Cardiac septum (tissue), 1 donor: ENCODE results near the gene C15orf61. TPM values are rescaled to one million over a fixed set of nuclear protein-coding genes. Genes with fewer than 3 reads are reported as not detected.

Experiments used
- DNase-seq: peaks from one replicate; pipeline ENCODE4 v3.0.0-alpha.2; 2020; ENCODE audit warnings: low spot score
- intact Hi-C: fragments of 100-400 bp; cut with DNase I; formaldehyde crosslinking; loops from one replicate; pipeline ENCODE4 v1.14.0; 2022
- total RNA-seq: library from RNA; stranded (reverse); fragmentation: NEBNext Ultra II Directional; extraction: Animal tissue kit (Norgen Biotek cat#: 25700); gene quantifications from one replicate; pipeline ENCODE4 v1.2.1, GENCODE V29; 2021
- donor health status: DM: no; HTN: no; CAD: no.

Gene C15orf61
- total RNA-seq, 1 donor from 2014 or later: 7.6 TPM

DNA sequence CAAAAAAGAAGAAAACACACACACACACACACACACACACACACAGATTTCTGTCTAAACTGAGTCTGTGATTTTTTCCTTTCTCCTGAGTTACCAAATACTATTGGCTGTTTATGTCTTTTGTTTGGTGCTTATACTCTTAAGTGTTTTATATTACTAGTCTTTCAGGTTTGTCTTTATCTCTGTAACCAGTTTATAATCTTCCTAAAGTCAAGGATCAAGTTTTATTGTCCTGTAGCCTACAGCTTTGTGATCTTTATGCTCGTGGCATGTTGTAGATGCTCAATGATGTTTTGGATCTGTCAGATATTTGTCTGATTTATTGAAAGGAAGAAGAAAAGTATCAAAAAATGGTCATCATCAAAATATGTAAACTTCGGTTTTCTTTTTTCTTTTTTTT is 26.1 kb downstream of the C15orf61 start:
- intact Hi-C loops: no loop called here
- no peak for DNase-seq

DNA sequence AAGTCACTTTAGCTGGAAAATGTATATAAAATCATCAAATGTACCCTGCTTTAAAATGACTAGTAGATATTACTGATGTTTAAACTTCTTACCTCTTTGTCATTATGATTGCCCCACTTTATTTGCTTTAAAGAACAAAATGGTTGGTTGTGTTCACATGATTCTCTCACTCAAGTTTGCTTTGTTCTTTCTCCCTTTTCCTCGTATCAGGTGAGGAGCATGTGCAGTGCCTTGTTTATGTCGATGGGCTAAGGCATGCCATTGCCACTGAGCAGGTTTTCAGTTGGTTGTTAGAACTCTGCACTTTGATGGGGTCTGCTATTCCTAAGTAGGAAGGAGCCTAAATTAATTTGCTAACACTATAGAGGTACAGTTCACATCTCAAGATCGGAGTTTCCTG is 26.9 kb downstream of the C15orf61 start:
- intact Hi-C loops: no loop called here

DNA sequence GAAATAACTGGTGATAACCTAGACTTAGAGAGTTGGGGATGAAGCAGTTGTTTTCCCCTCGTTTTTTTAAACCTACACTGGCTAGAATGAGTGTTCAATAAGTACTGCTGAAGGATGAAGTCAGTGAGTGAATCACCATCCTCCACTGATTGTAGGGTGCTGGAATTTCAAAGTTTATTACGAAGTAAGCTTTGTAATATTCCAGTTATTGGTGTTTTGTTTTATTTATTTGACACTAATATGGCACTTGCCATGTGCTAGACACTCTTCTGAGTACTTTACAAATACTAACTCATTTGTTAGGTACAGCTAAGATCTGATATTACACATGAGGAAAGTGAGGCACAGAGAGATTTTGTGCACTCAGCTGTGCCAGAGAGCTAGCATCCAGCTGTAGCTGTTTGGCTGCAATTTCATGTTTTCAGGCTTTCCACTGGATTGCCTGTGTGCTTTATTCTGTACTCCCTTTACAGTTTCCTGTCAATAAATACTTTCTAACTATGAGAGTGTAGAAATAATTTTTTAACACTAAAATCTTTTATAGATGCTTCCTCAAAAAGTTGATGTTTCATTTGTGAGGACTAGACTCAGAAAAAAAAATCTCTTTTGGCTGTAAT is 27.4 kb downstream of the C15orf61 start:
- no peak for DNase-seq
- intact Hi-C loops: no loop called here

More for the DNA sequence above, 26.9 kb downstream of the C15orf61 start:
- DNase-seq: no peak

DNA sequence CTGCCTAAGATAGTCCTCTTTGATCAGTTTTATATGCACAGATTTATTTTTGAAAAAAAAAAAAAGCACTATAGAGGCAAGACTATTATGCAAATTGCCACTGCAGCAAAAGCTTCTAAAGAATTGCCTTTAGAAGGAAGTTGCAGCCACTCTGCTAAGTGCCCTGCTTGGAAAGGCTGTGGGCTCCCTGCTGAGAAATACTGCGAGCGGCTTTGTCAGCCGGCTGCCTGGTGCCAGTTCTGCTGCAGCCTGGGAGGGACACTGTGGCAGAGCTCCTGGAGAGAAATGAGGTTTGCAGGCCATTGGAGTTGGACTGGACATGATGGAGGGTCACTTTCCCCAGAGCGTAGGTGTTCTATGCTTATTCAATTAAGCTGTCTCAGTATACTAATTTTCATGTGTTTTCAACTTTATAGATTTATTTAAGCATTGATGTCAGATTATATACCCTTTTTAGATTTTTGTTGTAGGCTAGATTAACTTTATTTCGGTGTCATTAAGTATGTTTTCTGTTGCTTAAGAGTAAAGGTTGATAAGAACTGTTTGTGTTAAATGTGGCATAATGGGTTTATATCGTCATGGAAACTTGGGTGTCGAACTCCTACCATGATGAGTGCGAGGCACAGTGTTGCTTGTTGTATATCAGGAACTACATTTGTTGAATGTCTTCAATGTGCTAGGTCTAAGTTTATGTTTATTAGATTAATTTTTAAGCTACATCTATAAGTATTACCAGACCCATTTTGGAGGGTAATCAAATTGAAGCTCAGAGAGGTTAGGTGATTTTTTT is 28.1 kb downstream of the C15orf61 start:
- no peak for DNase-seq
- intact Hi-C loops: no loop called here

DNA sequence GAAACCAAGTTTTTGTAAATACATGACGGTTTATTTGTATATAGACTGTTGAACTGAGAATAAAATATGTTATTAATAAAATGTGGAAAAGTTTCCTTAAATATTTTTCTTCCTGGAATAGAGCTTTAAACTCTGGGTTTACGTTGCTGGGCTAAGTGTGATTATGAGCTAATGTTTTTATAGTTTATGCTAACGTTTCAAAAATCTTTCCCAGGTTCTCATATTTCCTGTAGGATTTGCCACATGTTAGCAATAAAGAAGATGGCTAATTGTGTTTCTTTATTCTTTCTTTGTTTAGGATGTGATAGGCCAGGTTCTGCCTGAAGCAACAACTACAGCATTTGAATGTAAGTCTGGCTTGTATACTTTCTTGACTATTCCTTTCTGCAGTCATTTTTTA is 28.8 kb downstream of the C15orf61 start:
- DNase-seq: no peak
- intact Hi-C loops: no loop called here

DNA sequence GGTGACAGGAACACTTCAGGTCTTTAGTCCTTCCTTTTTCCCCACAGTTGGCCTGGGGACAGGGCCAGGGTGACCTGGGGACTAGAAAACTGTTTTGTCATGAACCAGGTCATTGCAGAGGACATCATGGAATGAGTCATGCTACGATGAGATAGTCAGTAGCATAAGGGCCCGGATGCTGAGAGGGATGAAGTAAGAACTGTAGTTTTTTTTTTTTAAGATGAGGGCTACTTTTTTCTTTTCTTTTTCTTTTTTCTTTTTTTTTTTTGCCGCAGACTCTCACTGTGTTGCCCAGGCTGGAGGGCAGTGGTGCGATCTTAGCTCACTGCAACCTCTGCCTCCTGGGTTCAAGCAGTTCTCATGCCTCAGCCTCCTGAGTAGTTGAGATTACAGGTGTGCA is 29.6 kb downstream of the C15orf61 start:
- intact Hi-C loops: no loop called here
- DNase-seq: no peak

DNA sequence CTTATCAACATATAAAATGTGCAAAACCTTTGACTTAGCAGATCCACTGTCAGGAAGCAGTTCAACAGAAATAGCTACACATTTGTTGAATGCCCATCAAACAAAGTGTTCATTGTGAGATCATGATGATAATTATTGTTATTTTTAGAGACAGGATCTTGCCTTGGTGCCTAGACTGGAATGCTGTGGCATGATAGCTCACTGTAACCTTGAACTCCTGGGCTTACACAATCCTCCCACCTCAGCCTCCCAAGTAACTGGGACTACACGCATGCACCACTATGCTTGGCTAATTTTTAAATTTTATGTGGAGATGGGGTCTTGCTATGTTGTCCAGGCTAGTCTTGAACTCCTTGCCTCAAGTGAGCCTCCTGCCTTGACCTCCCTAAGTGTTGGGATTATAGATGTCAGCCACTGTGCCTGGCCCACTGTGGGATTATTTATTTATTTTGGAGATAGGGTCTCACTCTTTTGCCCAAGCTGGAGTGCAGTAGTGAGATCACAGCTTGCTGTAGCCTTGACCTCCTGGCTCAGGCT is 30.3 kb downstream of the C15orf61 start:
- no peak for DNase-seq

DNA sequence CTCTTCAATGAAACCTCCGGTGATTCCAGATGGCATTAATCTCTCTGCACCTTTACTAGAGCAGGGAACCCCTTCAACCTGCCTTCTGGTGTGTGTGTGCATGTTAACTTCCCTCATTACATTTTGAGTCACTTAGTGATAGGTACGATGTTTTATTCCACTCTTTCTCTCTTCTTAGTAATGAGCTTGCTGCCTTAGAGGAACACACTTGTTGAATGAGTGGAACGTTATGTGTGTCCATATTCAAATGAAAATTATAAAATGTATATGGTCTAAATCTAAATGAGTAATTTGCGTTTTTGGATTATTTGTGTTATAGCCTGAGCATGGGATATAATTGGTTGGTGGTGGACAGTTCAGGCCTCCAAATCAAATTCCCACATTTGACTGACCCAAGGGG is 33.6 kb downstream of the C15orf61 start:
- no peak for DNase-seq
- intact Hi-C loops: no loop called here

More for the DNA sequence above, 30.3 kb downstream of the C15orf61 start:
- intact Hi-C loops: no loop called here

DNA sequence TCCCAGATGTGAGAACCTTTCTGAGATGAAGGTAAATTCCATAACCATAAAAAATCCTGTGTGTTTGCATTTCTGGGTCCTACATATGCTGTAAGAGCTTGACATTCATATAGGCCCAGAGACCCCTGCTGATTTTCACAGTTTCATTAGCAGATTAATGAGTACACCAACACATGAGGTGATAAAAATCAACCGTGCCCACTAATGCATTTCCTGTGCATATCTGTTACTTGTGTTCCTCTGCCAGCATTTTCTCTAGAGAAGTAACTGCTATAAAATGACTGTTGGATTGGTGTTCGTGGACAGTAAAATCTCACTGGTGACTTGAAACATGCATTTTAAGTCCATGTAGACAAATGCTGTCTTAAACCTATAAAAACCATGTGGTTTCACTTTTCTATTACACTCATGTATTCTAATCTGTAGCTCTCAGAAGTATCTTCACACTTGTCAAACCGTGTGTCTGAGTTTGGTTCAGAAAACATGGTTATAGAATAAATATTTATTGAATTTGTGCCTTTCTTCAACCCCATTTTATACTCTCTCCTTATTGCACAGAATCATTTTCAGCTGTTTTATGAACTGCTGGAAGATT is 36.1 kb downstream of the C15orf61 start:
- intact Hi-C loops: no loop called here
- no peak for DNase-seq

DNA sequence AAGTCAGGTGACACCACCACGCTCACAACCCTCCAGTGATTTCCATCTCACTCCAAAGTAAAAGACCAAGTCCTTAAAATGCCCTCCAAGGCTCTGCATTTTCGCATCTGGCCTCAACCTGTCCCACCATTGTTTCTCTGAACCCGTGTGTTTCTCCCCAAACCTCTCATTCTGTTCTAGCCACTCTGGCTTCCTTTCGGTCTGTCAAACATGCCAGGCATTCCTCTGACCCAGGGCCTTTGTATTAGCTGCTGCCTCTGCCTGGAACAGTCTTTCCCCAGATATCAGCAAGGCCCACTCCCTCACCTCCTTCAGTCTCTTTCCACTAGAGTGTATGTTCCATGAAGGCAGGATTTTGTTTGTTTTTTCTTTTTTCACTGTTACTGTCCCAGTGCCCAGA is 37.6 kb downstream of the C15orf61 start:
- intact Hi-C loops: no loop called here
- no peak for DNase-seq

DNA sequence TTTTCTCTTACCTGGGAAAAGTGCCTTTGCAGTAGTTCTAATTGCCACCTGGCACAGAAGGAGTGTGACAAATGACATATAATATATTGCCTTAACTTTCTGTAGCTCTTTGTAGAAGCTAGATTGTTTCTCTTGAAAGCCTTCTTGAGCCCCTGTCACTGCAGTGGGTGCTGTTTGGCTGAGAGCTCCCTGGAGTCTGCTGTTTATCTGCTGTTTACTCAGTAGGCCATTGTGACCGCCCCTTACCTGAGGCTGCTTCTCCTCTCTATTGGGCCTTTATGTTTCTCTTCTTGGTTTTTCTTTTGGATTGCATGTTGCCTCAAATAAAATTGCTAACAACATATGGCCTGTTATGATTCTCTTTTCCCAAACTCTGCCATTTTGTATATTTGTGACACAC is 38.2 kb downstream of the C15orf61 start:
- no peak for DNase-seq
- intact Hi-C loops: no loop called here

DNA sequence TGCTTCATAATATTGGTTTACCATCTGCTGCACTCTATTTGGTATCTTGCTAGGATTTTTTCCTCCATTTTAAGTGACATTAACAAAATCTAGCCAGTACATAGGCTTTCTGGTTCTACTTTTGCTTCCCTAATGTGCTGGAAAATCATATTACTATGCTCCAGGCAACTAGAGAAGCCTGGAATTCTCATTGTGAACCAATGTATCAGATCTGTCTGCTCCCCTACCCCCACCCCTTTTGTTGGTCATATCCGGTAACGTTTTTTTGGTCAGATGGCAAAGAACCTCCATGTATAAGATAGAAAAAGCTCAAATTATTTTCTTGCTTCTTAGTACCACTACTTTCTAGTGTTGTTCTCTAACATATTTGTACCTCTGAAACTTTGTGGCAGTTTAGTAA is 38.6 kb downstream of the C15orf61 start:
- DNase-seq: no peak
- intact Hi-C loops: no loop called here

DNA sequence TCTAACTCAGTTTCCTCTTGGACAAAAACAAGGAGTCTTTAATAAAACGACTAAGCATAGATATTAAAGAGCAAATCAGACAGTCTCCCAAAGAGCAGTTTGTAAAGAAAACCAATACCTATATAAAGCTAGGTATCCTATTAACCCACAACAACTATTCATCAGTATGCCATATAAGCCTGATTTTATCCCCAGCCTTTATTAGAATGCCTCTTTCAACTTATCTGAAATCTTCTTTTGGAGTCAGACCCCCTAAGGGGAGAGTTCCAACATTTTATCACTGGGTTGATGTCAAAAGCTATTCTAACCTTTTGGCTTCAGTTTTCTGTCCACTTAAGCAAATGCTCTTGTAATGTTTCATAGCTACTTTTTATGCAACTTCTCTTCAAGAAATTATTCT is 39.4 kb downstream of the C15orf61 start:
- no peak for DNase-seq
- intact Hi-C loops: no loop called here

DNA sequence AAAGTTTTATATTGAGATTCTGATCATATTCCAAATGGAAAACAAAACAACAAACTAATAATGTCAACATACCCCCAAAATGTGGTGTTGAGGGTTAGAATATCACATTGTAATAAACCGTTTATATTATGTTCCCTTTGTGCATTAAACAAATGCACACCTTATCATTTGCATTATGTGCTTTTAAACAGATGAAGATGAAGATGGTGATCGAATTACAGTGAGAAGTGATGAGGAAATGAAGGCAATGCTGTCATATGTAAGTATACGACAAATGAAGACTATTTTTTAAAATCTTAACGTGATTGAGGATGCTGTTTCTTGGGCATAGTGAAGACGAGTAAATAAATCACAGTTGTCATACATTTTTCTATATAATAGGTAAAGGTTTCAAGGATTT is 42.2 kb downstream of the C15orf61 start:
- intact Hi-C loops: no loop called here

DNA sequence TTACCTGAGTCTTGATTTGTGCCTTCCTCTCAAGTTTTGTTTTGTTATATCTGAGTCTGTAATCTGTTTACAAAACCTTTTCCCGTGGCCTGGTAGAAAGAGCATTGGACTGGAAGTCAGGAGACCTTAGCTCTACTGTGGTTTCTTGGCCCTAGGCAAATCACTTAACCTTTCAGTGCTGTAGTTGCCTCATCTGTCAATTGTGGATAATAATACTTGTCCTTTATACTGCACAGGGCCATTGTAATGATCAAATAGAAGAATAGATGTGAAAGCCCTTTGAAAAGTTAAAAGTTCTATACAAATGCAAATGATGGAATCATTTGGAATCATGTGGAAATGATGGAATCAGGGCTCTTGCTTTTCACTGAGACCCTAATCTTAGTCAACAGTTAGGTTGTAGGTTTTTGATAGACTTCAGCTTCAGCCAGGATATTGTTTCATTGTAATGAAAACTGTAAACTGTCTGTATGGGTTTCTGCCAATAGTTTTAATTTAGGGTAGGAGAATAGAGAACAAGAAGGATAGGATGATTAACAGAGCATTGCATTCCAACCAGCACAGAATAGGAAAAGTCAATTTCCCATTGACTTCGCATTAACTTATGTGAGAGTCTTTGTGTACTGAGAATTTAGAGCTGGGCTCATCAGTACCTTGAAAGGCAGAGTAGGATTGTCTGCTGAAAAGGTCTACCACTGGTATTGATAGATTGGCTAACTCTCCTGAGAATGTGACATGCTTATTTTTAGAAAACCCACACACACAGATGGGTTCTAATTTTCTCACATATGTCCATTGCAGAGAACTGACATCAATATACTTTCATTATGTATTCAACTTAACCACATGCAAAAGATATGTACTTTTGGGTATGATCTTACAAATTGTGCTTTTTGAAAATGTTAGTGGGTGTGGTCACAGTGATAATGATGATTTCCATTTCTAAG is 43.4 kb downstream of the C15orf61 start:
- intact Hi-C loops: no loop called here
- no peak for DNase-seq

More for the DNA sequence above, 42.2 kb downstream of the C15orf61 start:
- DNase-seq: no peak

DNA sequence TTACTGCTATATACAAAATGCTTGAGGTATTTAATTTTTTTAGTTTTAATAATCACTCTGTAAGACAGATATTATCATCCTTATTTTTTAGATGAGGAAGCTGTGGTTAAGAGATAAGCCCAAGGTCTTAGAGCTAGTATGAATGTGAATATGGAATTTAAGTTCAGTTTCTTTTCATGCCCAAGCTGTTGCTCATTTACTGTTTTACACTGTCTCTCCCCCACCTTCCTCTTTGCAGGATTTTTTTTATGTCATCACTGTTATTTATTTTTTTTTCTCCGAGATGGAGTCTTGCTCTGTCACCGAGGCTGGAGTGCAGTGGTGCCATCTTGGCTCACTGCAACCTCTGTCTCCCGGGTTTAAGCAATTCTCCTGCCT is 44.0 kb downstream of the C15orf61 start:
- intact Hi-C loops: no loop called here
- DNase-seq: no peak

DNA sequence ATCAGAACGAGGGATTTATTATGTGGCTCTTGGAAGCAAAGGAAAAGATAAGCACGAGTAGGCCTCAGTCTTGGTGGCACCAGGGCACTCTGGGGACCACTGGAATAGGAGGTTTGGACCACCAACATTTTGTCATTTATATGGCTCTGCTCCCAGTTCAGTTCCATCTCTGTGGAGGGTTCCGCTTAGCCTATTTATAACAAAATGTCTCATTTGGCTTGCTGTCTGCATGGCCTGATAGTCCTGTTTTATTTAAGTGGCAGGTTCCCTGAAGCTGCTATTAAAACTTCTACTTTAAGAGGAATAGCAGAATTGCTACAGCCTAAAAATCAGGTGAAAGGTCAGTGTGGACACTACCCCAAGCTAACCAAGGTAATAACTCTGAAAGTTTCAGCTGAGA is 48.7 kb downstream of the C15orf61 start:
- intact Hi-C loops: no loop called here
- DNase-seq: no peak

DNA sequence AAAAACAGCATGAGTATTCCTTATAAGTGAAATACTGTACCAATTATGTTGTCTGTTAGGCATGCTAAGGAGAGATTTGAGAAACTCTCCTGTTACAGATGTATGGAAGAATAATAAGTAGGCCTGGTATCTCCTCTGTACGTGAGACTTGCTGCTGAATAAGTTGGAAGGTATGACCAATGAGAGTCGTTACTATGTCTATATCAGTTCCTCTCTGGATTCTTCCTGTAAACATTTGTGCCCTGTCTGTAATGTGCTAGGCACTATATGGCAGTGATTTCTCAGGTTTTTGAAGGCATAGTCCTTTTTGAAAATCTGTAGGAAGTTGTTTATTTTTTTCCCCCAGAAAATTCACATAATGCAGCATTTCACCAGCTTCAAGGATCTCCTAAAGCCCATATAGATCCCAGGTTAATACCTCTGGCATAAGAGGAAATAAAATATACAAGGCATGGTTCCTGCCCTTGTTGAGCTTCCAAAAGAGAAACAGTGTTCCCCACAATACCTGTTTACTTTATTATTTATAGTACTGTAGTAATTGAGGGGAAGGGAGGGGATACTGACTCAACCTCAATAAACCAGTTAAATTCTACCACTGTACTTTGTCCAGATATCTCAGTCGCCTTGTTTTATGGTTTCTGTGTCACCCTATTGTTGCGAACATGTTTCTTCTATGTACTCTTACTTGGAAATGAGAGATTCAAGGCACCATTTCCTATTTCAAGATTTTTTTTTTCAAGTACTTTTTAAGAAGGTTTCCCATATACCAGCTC is 50.1 kb downstream of the C15orf61 start:
- intact Hi-C loops: no loop called here
- no peak for DNase-seq
